ENCODE measurements around the gene ZNF385B.
"Not testable (repeated sequence)": the region's sequence is repeated elsewhere in the genome, so short reads cannot be mapped to it uniquely, and the experiment has no call there.

Gene ZNF385B

DNA sequence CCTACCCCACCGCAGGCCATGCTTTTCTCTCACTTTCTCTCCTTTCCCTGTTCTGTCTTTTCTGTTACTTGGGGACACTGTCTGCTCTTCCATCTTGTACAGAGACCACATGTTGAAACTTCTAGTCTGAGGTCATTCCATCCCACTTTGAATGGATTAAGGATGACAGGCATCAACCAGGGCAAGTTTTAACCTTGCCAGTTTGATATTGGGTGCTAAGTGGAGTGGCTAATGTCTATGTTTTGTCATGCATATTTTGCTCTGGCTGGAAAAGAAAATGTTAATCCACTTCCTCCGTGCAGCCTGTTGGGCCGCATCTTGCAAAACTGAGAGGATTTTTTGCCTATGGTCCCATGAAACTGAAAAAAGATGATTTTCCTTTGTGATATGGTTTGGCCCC, 391.3 kb downstream of the ZNF385B start:
- H3K9me3 ChIP-seq (ENCODE audit: control insufficient read depth in 5 of 5, low read length in 5 of 5): no peaks in the 10 kb centered on the region

DNA sequence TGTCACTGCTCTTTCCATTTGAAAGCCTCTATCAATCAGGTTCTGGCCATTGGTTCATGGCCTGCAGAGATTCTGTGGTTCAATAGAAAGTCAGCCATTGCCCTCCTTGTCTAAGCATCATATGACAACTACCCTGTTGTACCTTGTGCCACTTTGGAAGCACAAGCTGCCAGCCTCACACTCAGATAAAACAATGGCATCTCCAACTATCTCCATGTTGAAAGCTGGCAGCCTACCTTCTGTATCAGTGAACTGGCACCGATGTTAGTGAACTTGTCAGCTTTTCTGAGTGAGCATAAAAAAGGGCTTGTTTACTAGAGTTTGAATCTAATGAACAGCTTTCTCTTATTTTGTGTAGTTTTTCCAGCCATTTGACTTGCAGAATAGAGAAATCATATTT, 393.5 kb downstream of the ZNF385B start:
- H3K9me3 ChIP-seq (ENCODE audit: control insufficient read depth in 5 of 5, low read length in 5 of 5): no peaks in the 10 kb centered on the region
- no peak overlapping the region for H3K27ac ChIP-seq (ENCODE audit: low read depth, low read length)
- no peaks in the 10 kb centered on the region for H3K27me3 ChIP-seq (ENCODE audit: control insufficient read depth in 5 of 5, insufficient read depth in 4 of 5, low read length in 5 of 5)
- H3K4me3 ChIP-seq (ENCODE audit: low read depth in 1 of 5, low read length in 5 of 5): no peak overlapping the region
- H3K4me1 ChIP-seq (ENCODE audit: control insufficient read depth in 5 of 5, insufficient read depth in 5 of 5, low read length in 5 of 5): no peaks in the 10 kb centered on the region
- H3K9ac ChIP-seq (ENCODE audit: low read length in 5 of 5): no peak overlapping the region
- H3K36me3 ChIP-seq (ENCODE audit: control insufficient read depth in 5 of 5, insufficient read depth in 5 of 5, low read length in 5 of 5): no peaks in the 10 kb centered on the region

More for the DNA sequence above, 391.3 kb downstream of the ZNF385B start:
- no peak overlapping the region for H3K9ac ChIP-seq (ENCODE audit: low read length in 5 of 5)
- no peak overlapping the region for H3K4me3 ChIP-seq (ENCODE audit: low read depth in 1 of 5, low read length in 5 of 5)
- H3K4me1 ChIP-seq (ENCODE audit: control insufficient read depth in 5 of 5, insufficient read depth in 5 of 5, low read length in 5 of 5): no peaks in the 10 kb centered on the region
- H3K27ac ChIP-seq (ENCODE audit: low read depth, low read length): no peak overlapping the region
- H3K27me3 ChIP-seq (ENCODE audit: control insufficient read depth in 5 of 5, insufficient read depth in 4 of 5, low read length in 5 of 5): no peaks in the 10 kb centered on the region
- no peaks in the 10 kb centered on the region for H3K36me3 ChIP-seq (ENCODE audit: control insufficient read depth in 5 of 5, insufficient read depth in 5 of 5, low read length in 5 of 5)

DNA sequence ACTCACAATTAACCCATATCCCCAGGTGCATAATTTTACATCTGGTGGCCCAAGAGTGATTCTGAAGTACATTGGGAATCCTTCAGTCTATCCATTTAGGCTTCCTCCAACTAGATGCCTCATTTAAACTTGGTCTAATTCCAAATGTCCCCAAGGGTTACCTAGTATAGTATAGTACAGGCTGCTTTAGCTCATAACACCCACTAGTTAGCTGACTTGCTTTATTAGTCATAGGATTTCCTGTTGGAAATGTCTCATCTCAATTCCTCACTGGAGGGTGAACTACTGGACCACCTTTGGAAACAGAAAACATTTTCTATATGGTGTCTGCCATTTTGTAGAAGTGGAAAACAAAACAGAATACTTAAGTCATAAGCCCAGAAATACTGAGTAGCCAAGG, 394.3 kb downstream of the ZNF385B start:
- Histone ChIP-seq H3K27ac (ENCODE audit: low read depth, low read length) (no peak overlapping the region), H3K9ac (ENCODE audit: low read length in 5 of 5) (no peak overlapping the region)

DNA sequence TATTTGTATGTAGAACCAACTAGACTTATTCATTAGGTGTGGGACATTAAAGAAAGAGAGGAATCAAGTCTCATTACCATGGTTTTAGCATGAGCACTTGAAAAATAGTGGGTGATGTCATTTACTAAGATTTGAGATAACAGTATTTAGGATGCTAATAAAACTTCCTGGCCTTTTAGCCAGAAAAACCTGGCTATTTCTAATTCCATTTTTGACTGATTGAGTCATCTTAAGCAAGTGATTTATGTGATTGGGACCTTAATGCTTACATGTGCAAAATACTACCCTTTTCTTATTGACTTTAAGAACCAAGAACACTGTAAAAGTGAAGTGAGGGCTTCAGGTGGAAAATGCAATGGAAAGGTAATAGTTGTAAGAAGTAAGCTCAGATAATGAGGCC, 400.0 kb downstream of the ZNF385B start:
- Histone ChIP-seq H3K9me3 (ENCODE audit: control insufficient read depth in 5 of 5, low read length in 5 of 5) (peaks cover 0 to 6% (median 0%) of the 10 kb centered on the region in 5 donors), H3K9ac (ENCODE audit: low read length in 5 of 5) (no peak overlapping the region), H3K36me3 (ENCODE audit: control insufficient read depth in 5 of 5, insufficient read depth in 5 of 5, low read length in 5 of 5) (no peaks in the 10 kb centered on the region), H3K27ac (ENCODE audit: low read depth, low read length) (no peak overlapping the region), H3K4me1 (ENCODE audit: control insufficient read depth in 5 of 5, insufficient read depth in 5 of 5, low read length in 5 of 5) (no peaks in the 10 kb centered on the region), H3K27me3 (ENCODE audit: control insufficient read depth in 5 of 5, insufficient read depth in 4 of 5, low read length in 5 of 5) (no peaks in the 10 kb centered on the region), H3K4me3 (ENCODE audit: low read depth in 1 of 5, low read length in 5 of 5) (no peak overlapping the region)

More for the DNA sequence above, 394.3 kb downstream of the ZNF385B start:
- Histone ChIP-seq H3K9me3 (ENCODE audit: control insufficient read depth in 5 of 5, low read length in 5 of 5) (no peaks in the 10 kb centered on the region), H3K4me3 (ENCODE audit: low read depth in 1 of 5, low read length in 5 of 5) (no peak overlapping the region), H3K4me1 (ENCODE audit: control insufficient read depth in 5 of 5, insufficient read depth in 5 of 5, low read length in 5 of 5) (no peaks in the 10 kb centered on the region), H3K36me3 (ENCODE audit: control insufficient read depth in 5 of 5, insufficient read depth in 5 of 5, low read length in 5 of 5) (no peaks in the 10 kb centered on the region), H3K27me3 (ENCODE audit: control insufficient read depth in 5 of 5, insufficient read depth in 4 of 5, low read length in 5 of 5) (no peaks in the 10 kb centered on the region)

DNA sequence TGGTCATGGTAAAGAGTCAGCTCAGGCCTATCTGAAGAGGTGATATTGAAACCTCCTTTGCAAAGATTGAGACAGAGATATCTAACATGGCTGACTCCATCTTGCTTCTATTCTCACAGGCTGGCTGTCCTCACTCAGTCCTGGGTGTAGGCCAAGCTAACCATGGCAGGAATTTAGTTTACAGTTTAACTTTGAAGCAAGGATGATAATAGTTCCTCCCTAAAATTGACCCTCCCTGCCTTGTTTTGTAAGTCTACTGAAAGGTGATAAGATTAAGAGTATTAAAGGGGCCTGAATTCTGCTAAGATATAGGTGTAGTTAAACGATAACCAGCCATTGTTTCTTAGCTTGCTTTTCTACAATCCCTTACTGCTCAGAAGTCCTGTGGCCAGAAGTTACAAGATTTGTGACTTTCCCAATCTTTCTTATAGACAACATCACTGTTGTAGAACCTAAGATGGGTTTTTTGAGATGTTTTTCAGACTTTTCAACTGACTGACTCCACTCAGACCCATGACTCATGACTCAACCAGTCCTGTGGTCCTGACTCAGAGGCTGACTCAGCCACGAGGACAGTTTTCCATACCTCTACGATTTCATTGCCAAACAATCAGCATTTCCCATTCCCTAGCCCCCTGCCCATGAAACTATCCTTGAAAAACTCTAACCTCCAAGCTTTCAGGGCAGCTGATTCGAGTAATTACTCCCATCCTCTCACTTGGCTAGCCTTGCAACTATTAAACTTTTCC, 401.1 kb downstream of the ZNF385B start:
- Histone ChIP-seq H3K27me3 (ENCODE audit: control insufficient read depth in 5 of 5, insufficient read depth in 4 of 5, low read length in 5 of 5) (no peaks in the 10 kb centered on the region), H3K4me3 (ENCODE audit: low read depth in 1 of 5, low read length in 5 of 5) (no peak overlapping the region), H3K4me1 (ENCODE audit: control insufficient read depth in 5 of 5, insufficient read depth in 5 of 5, low read length in 5 of 5) (no peaks in the 10 kb centered on the region), H3K9me3 (ENCODE audit: control insufficient read depth in 5 of 5, low read length in 5 of 5) (peaks cover 0 to 6% (median 0%) of the 10 kb centered on the region in 5 donors), H3K36me3 (ENCODE audit: control insufficient read depth in 5 of 5, insufficient read depth in 5 of 5, low read length in 5 of 5) (no peaks in the 10 kb centered on the region), H3K9ac (ENCODE audit: low read length in 5 of 5) (no peak overlapping the region), H3K27ac (ENCODE audit: low read depth, low read length) (no peak overlapping the region)

DNA sequence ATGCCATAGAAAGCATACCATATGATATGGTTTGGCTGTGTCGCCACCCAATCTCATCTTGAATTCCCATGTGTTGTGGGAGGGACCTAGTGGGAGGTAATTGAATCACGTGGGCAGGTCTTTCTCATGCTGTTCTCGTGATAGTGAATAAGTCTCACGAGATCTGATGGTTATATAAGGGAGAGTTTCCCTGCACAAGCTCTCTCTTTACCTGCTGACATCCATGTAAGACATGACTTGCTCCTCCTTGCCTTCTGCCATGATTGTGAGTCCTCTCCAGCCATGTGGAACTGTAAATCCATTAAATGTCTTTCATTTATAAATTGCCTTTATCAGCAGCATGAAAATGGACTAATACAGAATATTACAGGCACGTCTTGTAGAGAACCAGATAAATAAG, 403.3 kb downstream of the ZNF385B start:
- not testable (repeated sequence) for H3K4me3 ChIP-seq (ENCODE audit: low read depth in 1 of 5, low read length in 5 of 5); H3K27me3 ChIP-seq (ENCODE audit: control insufficient read depth in 5 of 5, insufficient read depth in 4 of 5, low read length in 5 of 5); H3K9ac ChIP-seq (ENCODE audit: low read length in 5 of 5); H3K4me1 ChIP-seq (ENCODE audit: control insufficient read depth in 5 of 5, insufficient read depth in 5 of 5, low read length in 5 of 5); H3K27ac ChIP-seq (ENCODE audit: low read depth, low read length); H3K36me3 ChIP-seq (ENCODE audit: control insufficient read depth in 5 of 5, insufficient read depth in 5 of 5, low read length in 5 of 5); H3K9me3 ChIP-seq (ENCODE audit: control insufficient read depth in 5 of 5, low read length in 5 of 5)

DNA sequence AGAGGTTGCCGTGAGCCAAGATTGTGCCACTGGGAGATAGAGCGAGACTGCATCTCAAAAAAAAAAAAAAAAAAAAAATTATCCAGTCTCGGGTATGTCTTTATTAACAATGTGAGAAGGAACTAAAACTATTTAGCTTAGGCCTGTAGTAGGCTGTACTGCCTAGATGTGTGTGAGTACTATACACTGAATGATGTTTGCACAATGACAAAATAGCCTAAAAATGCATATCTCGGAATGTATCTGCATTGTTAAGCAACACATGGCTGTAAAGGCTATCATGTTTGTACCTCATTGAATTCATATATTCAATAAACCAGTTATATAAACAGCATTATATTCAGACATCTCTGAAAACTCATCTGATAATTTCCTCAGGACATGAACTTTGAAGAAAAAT, 405.6 kb downstream of the ZNF385B start:
- Histone ChIP-seq H3K4me1 (ENCODE audit: control insufficient read depth in 5 of 5, insufficient read depth in 5 of 5, low read length in 5 of 5) (no peaks in the 10 kb centered on the region), H3K4me3 (ENCODE audit: low read depth in 1 of 5, low read length in 5 of 5) (no peak overlapping the region), H3K27ac (ENCODE audit: low read depth, low read length) (no peak overlapping the region), H3K27me3 (ENCODE audit: control insufficient read depth in 5 of 5, insufficient read depth in 4 of 5, low read length in 5 of 5) (no peaks in the 10 kb centered on the region), H3K9ac (ENCODE audit: low read length in 5 of 5) (no peak overlapping the region), H3K9me3 (ENCODE audit: control insufficient read depth in 5 of 5, low read length in 5 of 5) (peaks cover 0 to 6% (median 0%) of the 10 kb centered on the region in 5 donors), H3K36me3 (ENCODE audit: control insufficient read depth in 5 of 5, insufficient read depth in 5 of 5, low read length in 5 of 5) (no peaks in the 10 kb centered on the region)

DNA sequence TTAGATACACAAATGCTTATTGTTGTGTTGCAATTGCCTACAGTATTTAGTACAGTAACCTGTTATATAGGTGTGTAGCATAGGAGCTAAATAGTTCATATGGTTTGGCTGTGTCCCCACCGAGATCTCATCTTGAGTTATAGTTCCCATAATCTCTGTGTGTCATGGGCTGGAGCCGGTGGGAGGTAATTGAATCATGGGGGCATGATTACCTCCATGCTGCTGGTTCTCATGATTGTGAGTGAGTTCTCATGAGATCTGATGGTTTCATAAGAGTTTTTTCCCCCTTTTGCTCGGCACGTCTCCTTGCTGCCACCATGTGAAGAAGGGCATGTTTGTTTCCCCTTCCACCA, 406.3 kb downstream of the ZNF385B start:
- no peaks in the 10 kb centered on the region for H3K36me3 ChIP-seq (ENCODE audit: control insufficient read depth in 5 of 5, insufficient read depth in 5 of 5, low read length in 5 of 5)
- no peaks in the 10 kb centered on the region for H3K4me1 ChIP-seq (ENCODE audit: control insufficient read depth in 5 of 5, insufficient read depth in 5 of 5, low read length in 5 of 5)
- H3K9ac ChIP-seq (ENCODE audit: low read length in 5 of 5): no peak overlapping the region
- peaks cover 0 to 6% (median 0%) of the 10 kb centered on the region in 5 donors for H3K9me3 ChIP-seq (ENCODE audit: control insufficient read depth in 5 of 5, low read length in 5 of 5)
- H3K27ac ChIP-seq (ENCODE audit: low read depth, low read length): no peak overlapping the region
- H3K4me3 ChIP-seq (ENCODE audit: low read depth in 1 of 5, low read length in 5 of 5): no peak overlapping the region
- H3K27me3 ChIP-seq (ENCODE audit: control insufficient read depth in 5 of 5, insufficient read depth in 4 of 5, low read length in 5 of 5): no peaks in the 10 kb centered on the region

DNA sequence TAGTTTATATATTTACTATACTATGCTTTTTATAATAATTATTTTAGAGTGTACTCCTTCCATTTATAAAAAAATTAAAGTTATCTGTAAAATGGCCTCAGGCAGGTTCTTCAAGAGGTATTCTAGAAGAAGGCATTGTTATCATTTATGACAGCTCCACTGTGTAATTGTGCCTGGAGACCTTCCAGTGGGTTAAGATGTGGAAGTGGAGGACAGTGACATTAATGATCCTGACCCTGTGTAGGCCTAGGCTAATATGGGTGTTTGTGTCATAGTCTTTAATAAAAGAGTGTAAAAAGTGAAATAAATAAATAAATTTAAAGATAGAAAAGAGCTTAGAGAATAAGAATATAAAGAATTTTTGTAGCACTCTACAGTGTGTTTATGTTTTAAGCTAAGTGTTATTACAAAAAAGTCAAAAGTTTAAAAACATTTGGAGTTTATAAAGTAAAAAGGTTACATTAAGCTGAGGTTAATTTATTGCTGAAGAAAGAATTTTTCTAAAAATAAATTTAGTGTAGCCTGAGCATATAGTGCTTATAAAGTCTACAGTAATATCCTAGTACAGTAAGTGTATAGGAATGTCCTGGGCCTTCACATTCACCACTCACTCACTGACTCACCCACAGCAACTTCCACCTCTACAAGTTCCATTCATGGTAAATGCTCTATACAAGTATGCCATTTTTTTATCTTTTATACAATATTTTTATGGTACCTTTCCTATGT, 406.8 kb downstream of the ZNF385B start:
- Histone ChIP-seq H3K9me3 (ENCODE audit: control insufficient read depth in 5 of 5, low read length in 5 of 5) (peaks cover 0 to 6% (median 0%) of the 10 kb centered on the region in 5 donors), H3K27me3 (ENCODE audit: control insufficient read depth in 5 of 5, insufficient read depth in 4 of 5, low read length in 5 of 5) (no peaks in the 10 kb centered on the region), H3K9ac (ENCODE audit: low read length in 5 of 5) (no peak overlapping the region), H3K27ac (ENCODE audit: low read depth, low read length) (no peak overlapping the region), H3K4me1 (ENCODE audit: control insufficient read depth in 5 of 5, insufficient read depth in 5 of 5, low read length in 5 of 5) (no peaks in the 10 kb centered on the region), H3K36me3 (ENCODE audit: control insufficient read depth in 5 of 5, insufficient read depth in 5 of 5, low read length in 5 of 5) (no peaks in the 10 kb centered on the region), H3K4me3 (ENCODE audit: low read depth in 1 of 5, low read length in 5 of 5) (no peak overlapping the region)

DNA sequence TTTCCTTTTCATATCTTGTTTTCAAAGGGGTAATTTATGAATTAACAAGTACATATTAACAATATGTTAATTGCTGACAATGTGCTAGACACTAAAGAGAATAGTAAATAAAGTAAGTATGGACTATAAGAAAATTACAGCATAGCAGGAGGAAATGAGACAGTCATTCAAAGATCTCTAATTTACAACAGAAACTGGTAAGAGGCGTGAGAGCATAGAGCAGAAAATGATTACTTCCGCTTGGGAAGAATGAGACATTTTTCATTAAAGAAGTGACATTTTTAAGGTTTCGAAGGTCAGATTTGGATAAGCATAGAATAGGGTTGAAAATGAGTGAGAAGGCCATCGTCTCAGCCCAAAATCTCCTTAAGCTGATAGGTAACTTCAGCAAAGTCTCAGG, 412.4 kb downstream of the ZNF385B start:
- Histone ChIP-seq H3K27me3 (ENCODE audit: control insufficient read depth in 5 of 5, insufficient read depth in 4 of 5, low read length in 5 of 5) (no peaks in the 10 kb centered on the region), H3K27ac (ENCODE audit: low read depth, low read length) (no peak overlapping the region), H3K4me3 (ENCODE audit: low read depth in 1 of 5, low read length in 5 of 5) (no peak overlapping the region), H3K9ac (ENCODE audit: low read length in 5 of 5) (no peak overlapping the region), H3K36me3 (ENCODE audit: control insufficient read depth in 5 of 5, insufficient read depth in 5 of 5, low read length in 5 of 5) (no peaks in the 10 kb centered on the region), H3K4me1 (ENCODE audit: control insufficient read depth in 5 of 5, insufficient read depth in 5 of 5, low read length in 5 of 5) (no peaks in the 10 kb centered on the region), H3K9me3 (ENCODE audit: control insufficient read depth in 5 of 5, low read length in 5 of 5) (no peaks in the 10 kb centered on the region)

Measured in subcutaneous abdominal adipose tissue (tissue), 5 donors.